CD4-positive, alpha-beta T cell (primary cell): Measurements from ENCODE around the gene PIMREG. TPM values are rescaled to one million over a fixed set of nuclear protein-coding genes. Genes with fewer than 3 reads are reported as not detected.
A peak's percentile ranks its signal among the peaks of the same experiment; 100 is the strongest.

ENCODE experiments used
- ATAC-seq: fragments of 200-7000 bp; cut with Tn5 transposase; one replicate; pipeline ENCODE4 v1.10.0; 2022; ENCODE audit warnings: mild to moderate bottlenecking; ENCODE audit not compliant: poor library complexity
- CTCF ChIA-PET: fragments of 350-600 bp; sonication (Branson Sonifier 250); formaldehyde crosslinking; loops from one replicate; lab custom pipeline; 2021; ENCODE audit warnings: antibody characterized with exemption, inconsistent platforms; lab: Charles Lee
- POLR2A ChIA-PET: fragments of 350-600 bp; sonication (Branson Sonifier 250); formaldehyde crosslinking; loops from one replicate; lab custom pipeline; 2021; ENCODE audit warnings: antibody characterized with exemption, inconsistent platforms; lab: Charles Lee
- DNase-seq, 14 experiments: peaks; one replicate each; pipeline ENCODE4 v3.0.0-alpha.2; 2013 to 2020; ENCODE audit warnings: mixed read lengths in 2 of 14
- H3K27ac ChIP-seq, 2 donors: one replicate each; pipeline versions ENCODE4 v1.5.1 to v1.7.0; 2013; ENCODE audit warnings: low read length in 2 of 2, low read depth in 1 of 2, mild to moderate bottlenecking in 1 of 2
- H3K27me3 ChIP-seq, 2 experiments: 1 replicate in 1 of 2; 2 replicates in 1 of 2; pipeline versions ENCODE4 v1.6.1 to v1.7.0; 2013; ENCODE audit warnings: low read length in 2 of 2, control low read depth in 1 of 2, mild to moderate bottlenecking in 1 of 2, moderate library complexity in 1 of 2; ENCODE audit not compliant: insufficient read depth in 2 of 2, control insufficient read depth in 1 of 2
- H3K36me3 ChIP-seq: one replicate; pipeline ENCODE4 v1.6.1; 2013; ENCODE audit warnings: low read length, control low read depth; ENCODE audit not compliant: insufficient read depth
- H3K4me1 ChIP-seq: one replicate; pipeline ENCODE4 v1.6.1; 2013; ENCODE audit warnings: low read length, control low read depth; ENCODE audit not compliant: insufficient read depth
- H3K4me3 ChIP-seq: one replicate; pipeline ENCODE4 v1.5.1; 2013; ENCODE audit warnings: mild to moderate bottlenecking, low read length, moderate library complexity
- H3K9me3 ChIP-seq, 2 experiments: 1 replicate in 1 of 2; 2 replicates in 1 of 2; pipeline versions ENCODE4 v1.6.1 to v1.7.0; 2013; ENCODE audit warnings: low read length in 2 of 2, mild to moderate bottlenecking in 2 of 2, control low read depth in 1 of 2, moderate library complexity in 1 of 2; ENCODE audit not compliant: control insufficient read depth in 1 of 2, insufficient read depth in 1 of 2
- H3K27ac Mint-ChIP-seq: one replicate; pipeline ENCODE4 v1.8.0; 2020; ENCODE audit warnings: mixed read lengths
- H3K27me3 Mint-ChIP-seq: one replicate; pipeline ENCODE4 v1.8.0; 2021; ENCODE audit warnings: mixed read lengths
- H3K36me3 Mint-ChIP-seq: one replicate; pipeline ENCODE4 v1.8.0; 2021; ENCODE audit warnings: low read depth, mixed read lengths
- H3K4me1 Mint-ChIP-seq: one replicate; pipeline ENCODE4 v1.8.0; 2021; ENCODE audit warnings: low read depth, mixed read lengths
- H3K4me3 Mint-ChIP-seq: one replicate; pipeline ENCODE4 v1.8.0; 2020; ENCODE audit warnings: mild to moderate bottlenecking, mixed read lengths
- H3K9me3 Mint-ChIP-seq: one replicate; pipeline ENCODE4 v1.8.0; 2020; ENCODE audit warnings: mixed read lengths
- CTCF ChIP-seq: fragments of 200-600 bp; IDR thresholded peaks from one replicate; pipeline ENCODE4 v1.8.0; 2022; ENCODE audit warnings: antibody characterized with exemption, mild to moderate bottlenecking
- intact Hi-C, 2 experiments: fragments of 100-400 bp; cut with DNase I in 1 of 2; cut with micrococcal nuclease in 1 of 2; formaldehyde crosslinking; loops; one replicate each; pipeline versions ENCODE4 v1.15.1 to v1.9.0; 2023 to 2025; cut with DNase I, micrococcal nuclease
- total RNA-seq, 174 experiments: library from RNA in 2 of 174; stranded (reverse) in 2 of 174; gene quantifications; one replicate each; pipeline ENCODE4 v1.2.3 and lab custom pipeline; 2021 to 2026

PIMREG gene
- total RNA-seq, 2 experiments from 2014 or later = not detected

- H3K4me1 Mint-ChIP-seq = peaks cover 5% of the 10 kb centered on the region
- peak; percentile 99 for ATAC-seq
- Histone ChIP-seq H3K9me3 (peaks cover 0 to 4% of the 10 kb centered on the region in 2 experiments), H3K4me1 (peaks cover 3% of the 10 kb centered on the region), H3K27me3 (peaks cover 5 to 11% of the 10 kb centered on the region in 2 experiments), H3K36me3 (no peaks in the 10 kb centered on the region), H3K27ac (no peak overlapping the region), H3K4me3 (no peak overlapping the region)
- H3K27me3 Mint-ChIP-seq = peaks cover 37% of the 10 kb centered on the region
- H3K9me3 Mint-ChIP-seq = no peaks in the 10 kb centered on the region
- intact Hi-C loops = loop anchor here (1.0 to 10.0 kb wide), 4 partner anchors 731 to 1019 kb away; partner anchors contain the start of gene NUP88 (in 1 of the 2)
- ChIA-PET POLR2A (interaction anchor here (1.0 to 2.3 kb wide), 3 partner anchors 9 to 849 kb away, joined by 3 to 5 read pairs (median 4); partner anchors contain the start of gene PIMREG), CTCF (interaction anchor here (0.7 to 2.3 kb wide), 11 partner anchors 8 to 851 kb away, joined by 3 to 12 read pairs (median 6); partner anchors contain the start of genes NLRP1 and PIMREG)
- TF ChIP-seq CTCF = peak; percentile 77
- H3K4me3 Mint-ChIP-seq = no peak overlapping the region
- H3K36me3 Mint-ChIP-seq = no peaks in the 10 kb centered on the region
- DNase-seq = peak; percentile 42 to 83 (median 55)
- no peak overlapping the region for H3K27ac Mint-ChIP-seq
These were observed 8.3 kb upstream of the PIMREG start for GRCh38 chr17:6435968-6436367.

DNA sequence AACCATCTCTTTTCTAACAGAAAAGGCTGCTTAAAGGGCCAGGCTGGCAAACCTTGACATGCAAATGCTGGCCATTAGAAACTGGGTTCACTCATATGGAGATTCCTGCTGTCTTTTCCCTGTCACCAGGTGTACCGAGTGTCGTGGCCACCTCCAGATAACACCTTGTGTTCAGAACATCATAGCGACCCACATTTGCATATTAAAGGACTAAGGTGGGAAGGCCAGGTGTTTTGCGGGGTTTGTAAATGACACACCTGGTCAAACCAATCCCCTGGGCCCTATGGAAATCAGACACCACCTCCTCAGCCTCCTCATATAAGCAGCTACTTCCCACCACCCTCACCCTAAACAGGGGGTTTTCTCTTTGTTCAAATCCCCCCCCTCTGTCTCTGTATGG lies 6.8 kb upstream of the PIMREG start:
- POLR2A ChIA-PET = no interaction called here

GRCh38 chr17:6437956-6438355 lies 6.3 kb upstream of the PIMREG start:
- ATAC-seq = no peak
- H3K27ac ChIP-seq = no peak overlapping the region
- no peak for DNase-seq
- TF ChIP-seq CTCF = no peak
- peaks cover 3% of the 10 kb centered on the region for H3K4me1 ChIP-seq
- ChIA-PET CTCF (interaction anchor here (0.6 kb wide), 1 partner anchor 1149 kb away, joined by 4 read pairs; no protein-coding TSS in a partner anchor), POLR2A (no interaction called here)
- peaks cover 5 to 11% of the 10 kb centered on the region in 2 experiments for H3K27me3 ChIP-seq
- Mint-ChIP-seq H3K27ac (no peak overlapping the region), H3K9me3 (no peaks in the 10 kb centered on the region), H3K36me3 (no peaks in the 10 kb centered on the region), H3K4me1 (peaks cover 5% of the 10 kb centered on the region), H3K4me3 (no peak overlapping the region), H3K27me3 (peaks cover 37% of the 10 kb centered on the region)
- H3K9me3 ChIP-seq = no peaks in the 10 kb centered on the region
- no peak overlapping the region for H3K4me3 ChIP-seq
- no peaks in the 10 kb centered on the region for H3K36me3 ChIP-seq
- intact Hi-C loops = loop anchor here (5.0 to 10.0 kb wide), 2 partner anchors 733 to 1021 kb away; partner anchors contain the start of gene NUP88 (in 1 of the 2)

More for the DNA sequence above, 6.8 kb upstream of the PIMREG start:
- H3K4me3 Mint-ChIP-seq = no peak overlapping the region
- H3K4me3 ChIP-seq = no peak overlapping the region
- H3K9me3 ChIP-seq = no peaks in the 10 kb centered on the region
- no peak for TF ChIP-seq CTCF
- DNase-seq = no peak
- no peaks in the 10 kb centered on the region for H3K9me3 Mint-ChIP-seq
- no peak overlapping the region for H3K27ac ChIP-seq
- no peaks in the 10 kb centered on the region for H3K36me3 ChIP-seq
- CTCF ChIA-PET = interaction anchor here (1.4 to 1.8 kb wide), 2 partner anchors 15 to 849 kb away, joined by 4 to 12 read pairs; no protein-coding TSS in a partner anchor
- no peak for ATAC-seq
- H3K27me3 ChIP-seq = peaks cover 5 to 11% of the 10 kb centered on the region in 2 experiments
- H3K4me1 ChIP-seq = peaks cover 3% of the 10 kb centered on the region
- no peak overlapping the region for H3K27ac Mint-ChIP-seq
- H3K36me3 Mint-ChIP-seq = no peaks in the 10 kb centered on the region
- peaks cover 37% of the 10 kb centered on the region for H3K27me3 Mint-ChIP-seq
- intact Hi-C loops = loop anchor here (5.0 to 10.0 kb wide), 2 partner anchors 733 to 1020 kb away; partner anchors contain the start of gene NUP88 (in 1 of the 2)
- H3K4me1 Mint-ChIP-seq = peaks cover 5% of the 10 kb centered on the region
